T-helper 2 cell treated with Interferon-gamma antibody and Interleukin-4, amounts not matched to agents 100 ng/mL and 5 ng/mL, for 36 hours (primary cell): ENCODE data around the gene CKAP5. TPM values are rescaled to one million over a fixed set of nuclear protein-coding genes. Genes with fewer than 3 reads are reported as not detected.
"Not testable (repeated sequence)": the region's sequence is repeated elsewhere in the genome, so short reads cannot be mapped to it uniquely, and the experiment has no call there.

ENCODE experiments used
- intact Hi-C: fragments of 100-400 bp; cut with micrococcal nuclease; formaldehyde crosslinking; loops from one replicate; pipeline ENCODE4 v1.15.1; 2023
- total RNA-seq: library from RNA; stranded (reverse); gene quantifications from 2 replicates; pipeline ENCODE4 v1.2.3, GENCODE V29; 2022

The CKAP5 gene
- total RNA-seq, 1 donor from 2014 or later: 137 TPM

- intact Hi-C loops: no loop called here
Measured at GRCh38 chr11:46728659-46729040, 117.4 kb downstream of the CKAP5 start.

GRCh38 chr11:46727952-46728658 is 118.0 kb downstream of the CKAP5 start:
- intact Hi-C loops: no loop called here

DNA sequence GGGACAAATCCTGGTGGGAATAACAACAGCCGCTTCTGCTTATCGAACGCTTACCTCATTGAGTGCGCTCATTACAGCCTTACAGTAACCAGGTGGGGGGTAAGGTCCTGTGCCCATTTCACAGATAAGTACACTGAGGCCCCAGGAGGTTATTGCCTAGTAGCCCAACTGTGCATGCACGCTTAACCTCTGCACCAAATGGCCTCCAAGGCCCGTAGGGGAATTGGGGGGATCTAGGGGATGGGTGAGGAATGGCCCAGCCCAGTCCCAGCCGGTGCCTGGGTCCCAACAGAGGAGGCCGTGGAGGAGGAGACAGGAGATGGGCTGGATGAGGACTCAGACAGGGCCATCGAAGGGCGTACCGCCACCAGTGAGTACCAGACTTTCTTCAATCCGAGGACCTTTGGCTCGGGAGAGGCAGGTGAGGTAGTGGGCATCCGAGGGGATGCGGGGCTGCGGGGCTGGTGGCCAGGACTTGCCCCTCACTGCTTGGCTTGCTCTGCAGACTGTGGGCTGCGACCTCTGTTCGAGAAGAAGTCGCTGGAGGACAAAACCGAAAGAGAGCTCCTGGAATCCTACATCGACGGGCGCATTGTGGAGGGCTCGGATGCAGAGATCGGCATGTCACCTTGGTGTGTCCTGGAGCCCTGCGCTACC is 119.7 kb downstream of the CKAP5 start:
- intact Hi-C loops: no loop called here

GRCh38 chr11:46725338-46726205 is 120.5 kb downstream of the CKAP5 start:
- intact Hi-C loops: no loop called here

- intact Hi-C loops: no loop called here
Measured at GRCh38 chr11:46724088-46724487, 122.0 kb downstream of the CKAP5 start.

DNA sequence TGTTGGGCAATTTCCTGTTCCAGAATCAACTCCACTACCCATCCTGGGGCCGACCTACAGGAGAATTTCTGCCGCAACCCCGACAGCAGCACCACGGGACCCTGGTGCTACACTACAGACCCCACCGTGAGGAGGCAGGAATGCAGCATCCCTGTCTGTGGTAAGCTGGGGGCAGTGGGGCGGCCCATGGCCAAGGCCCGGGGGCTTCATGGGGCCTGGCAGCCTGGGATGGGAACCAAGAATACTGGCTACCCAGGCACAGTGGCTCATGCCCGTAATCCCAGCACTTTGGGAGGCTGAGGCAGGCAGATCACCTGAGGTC is 122.8 kb downstream of the CKAP5 start:
- intact Hi-C loops: no loop called here

DNA sequence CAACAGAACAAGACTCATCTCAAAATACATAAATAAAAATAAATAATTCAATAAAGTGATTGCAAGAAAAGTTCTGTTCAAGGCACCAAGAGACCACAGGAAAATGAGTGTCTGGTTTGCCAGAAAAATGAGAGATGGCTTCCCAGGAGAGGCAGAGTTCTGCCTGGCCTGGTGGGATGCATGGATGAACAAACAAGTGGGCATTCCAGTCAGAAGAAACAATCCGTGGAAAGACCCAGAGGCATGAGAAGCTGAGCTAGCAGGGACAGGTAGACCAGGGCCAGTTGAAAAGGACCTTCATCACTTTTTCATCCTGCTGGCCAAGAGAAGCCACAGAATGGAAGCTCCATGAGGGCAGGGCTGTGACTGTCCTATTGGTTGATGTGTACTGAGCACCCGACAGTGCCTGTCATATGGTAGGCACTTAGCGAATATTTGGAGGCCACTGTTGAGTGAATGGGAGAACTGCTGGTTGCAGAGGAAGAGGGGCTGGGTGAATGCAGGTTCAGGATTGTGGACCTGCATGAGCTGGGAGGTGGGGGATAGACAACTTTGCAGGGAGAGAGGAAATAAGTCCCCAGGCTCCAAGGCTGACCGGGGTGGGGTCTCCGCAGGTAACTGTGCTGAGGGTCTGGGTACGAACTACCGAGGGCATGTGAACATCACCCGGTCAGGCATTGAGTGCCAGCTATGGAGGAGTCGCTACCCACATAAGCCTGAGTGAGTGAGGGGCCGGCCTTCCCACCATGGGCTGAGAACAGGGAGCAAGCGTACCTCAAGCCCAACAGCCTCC is 123.3 kb downstream of the CKAP5 start:
- intact Hi-C loops: no loop called here

GRCh38 chr11:46721286-46721685 is 124.8 kb downstream of the CKAP5 start:
- intact Hi-C loops: no loop called here

DNA sequence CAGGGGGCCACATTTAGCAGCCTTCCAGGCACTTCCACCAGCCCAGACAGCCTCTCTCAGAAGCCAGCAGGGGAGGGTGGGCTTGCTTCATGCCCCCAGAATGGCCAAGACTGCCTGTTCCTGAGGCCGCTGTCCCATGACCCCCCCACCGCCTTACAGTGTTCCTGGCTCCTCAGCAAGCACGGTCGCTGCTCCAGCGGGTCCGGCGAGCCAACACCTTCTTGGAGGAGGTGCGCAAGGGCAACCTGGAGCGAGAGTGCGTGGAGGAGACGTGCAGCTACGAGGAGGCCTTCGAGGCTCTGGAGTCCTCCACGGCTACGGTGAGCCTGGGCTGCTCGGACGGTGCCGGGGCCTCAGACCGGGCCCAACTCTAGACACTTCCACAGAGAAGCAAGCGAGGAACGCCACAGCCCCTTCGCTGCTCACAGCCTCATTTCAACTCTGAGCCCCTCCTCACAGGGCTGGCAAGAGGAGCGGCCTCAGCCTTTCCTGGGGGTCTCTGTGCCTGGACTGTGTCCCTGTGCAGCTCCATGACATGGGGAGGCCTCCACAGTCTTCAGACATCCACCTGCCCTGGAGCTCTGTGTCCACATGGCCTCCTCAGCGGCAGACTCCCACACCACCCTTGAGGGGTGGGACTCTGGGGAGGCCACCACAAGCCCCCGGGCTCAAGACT is 126.4 kb downstream of the CKAP5 start:
- intact Hi-C loops: no loop called here

DNA sequence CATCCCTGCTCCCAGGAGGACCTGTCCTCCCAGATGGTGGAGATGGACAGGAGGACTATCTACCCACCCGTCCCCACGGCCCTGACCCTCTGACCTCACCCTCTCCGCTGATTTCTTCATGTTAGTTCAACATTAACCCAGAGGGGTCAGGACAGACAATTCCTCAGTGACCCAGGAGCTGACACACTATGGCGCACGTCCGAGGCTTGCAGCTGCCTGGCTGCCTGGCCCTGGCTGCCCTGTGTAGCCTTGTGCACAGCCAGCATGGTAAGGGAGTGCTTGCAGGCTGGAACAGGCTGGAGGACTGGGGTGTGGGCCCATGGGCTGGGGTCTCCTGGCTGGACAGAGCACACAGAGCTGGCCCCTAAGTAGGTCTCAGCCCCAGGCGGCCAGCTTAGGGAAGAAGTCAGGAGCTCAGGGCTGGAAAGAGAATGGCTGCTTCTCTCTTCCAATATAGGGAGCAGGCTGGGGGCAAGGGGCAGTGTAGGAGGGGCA is 127.0 kb downstream of the CKAP5 start, which contains the start of gene F2:
TSS of gene F2 (plus strand) at position 166 of the 495 bp plus-strand sequence. CDS start at position 189, 23 bp downstream.
- intact Hi-C loops: no loop called here

DNA sequence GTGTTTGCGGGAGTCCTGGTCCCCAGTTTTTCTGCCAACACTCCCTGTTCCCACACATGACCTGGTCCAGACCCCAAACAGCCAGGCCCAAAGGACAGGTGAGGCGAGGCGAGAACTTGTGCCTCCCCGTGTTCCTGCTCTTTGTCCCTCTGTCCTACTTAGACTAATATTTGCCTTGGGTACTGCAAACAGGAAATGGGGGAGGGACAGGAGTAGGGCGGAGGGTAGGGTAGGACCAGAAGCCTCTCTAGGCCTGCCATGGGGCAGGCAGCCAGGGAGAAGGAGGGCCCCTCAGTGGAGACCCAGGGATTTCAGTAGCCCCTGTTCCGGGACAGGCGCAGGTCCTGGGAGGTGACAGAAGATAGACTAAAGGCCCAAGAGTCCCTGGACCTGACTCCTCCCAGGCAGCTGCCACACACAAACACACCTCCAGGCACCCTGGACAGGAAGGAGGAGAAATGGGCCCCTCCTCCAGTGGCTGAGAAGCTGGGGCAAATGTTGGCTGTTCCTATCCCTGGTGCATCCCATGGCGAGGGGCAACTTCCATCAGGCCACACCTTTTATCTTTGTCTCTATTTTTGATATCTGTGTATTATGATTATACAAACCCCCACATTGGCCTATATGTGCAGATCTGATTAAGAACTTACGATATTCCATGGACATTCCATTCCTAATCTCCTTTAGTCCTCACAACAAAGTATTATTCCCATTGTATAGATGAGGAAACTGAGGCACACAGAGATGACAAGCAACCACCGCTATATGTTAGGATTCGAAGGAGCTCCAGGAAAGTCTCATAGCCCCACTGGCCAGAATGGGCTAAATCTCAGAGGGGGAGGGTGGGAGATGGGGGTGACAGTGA is 127.7 kb downstream of the CKAP5 start:
- intact Hi-C loops: no loop called here

- intact Hi-C loops: not testable (repeated sequence)
Measured at GRCh38 chr11:46717825-46718154, 128.3 kb downstream of the CKAP5 start.

DNA sequence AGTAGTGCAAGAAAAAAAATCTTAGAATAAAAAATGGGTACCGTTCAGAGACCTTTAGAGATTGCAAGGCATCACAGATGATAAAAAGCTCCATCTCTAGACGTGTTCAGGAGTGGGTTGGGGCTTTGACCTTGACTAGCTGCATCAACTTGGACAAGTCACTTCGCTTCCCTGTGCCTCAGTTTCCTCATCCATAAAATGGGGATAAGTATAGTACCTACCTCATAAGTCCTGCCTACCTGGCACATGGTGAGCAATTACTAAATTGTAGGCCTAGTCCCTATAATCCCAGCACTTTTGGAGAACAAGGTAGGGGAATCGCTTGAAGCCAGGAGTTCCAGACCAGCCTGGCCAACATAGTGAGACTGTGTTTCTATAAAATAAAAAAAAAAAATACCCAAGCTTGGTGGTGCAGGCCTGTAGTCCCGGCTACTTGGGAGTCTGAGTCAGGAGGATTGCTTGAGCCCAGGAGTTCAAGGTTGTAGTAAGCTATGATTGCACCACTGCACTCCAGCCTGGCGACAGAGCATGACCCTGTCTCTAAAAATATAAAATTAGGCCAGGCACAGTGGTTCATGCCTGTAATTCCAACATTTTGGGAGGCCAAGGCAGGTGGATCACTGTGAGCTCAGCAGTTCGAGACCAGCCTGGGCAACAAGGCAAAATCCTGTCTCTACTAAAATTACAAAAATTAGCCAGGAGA is 133.1 kb downstream of the CKAP5 start:
- intact Hi-C loops: no loop called here

GRCh38 chr11:46711303-46711702 is 134.8 kb downstream of the CKAP5 start:
- intact Hi-C loops: no loop called here

- intact Hi-C loops: no loop called here
Measured at GRCh38 chr11:46710821-46711269, 135.2 kb downstream of the CKAP5 start.

DNA sequence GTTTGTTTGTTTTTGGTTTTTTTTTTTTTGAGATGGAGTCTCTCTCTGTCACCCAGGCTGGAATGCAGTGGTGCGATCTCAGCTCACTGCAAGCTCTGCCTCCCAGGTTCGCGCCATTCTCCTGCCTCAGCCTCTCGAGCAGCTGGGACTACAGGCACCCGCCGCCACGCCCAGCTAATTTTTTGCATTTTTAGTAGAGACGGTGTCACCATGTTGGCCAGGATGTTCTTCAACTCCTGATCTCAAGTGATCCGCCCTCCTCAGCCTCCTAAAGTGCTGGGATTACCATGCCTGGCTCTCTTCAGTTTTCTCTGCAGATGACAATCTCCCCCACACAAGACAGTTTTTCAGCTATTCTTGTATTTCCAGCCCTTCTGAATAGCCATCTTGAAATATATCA is 136.7 kb downstream of the CKAP5 start:
- intact Hi-C loops: loop anchor here (10.0 kb wide), 1 partner anchor 715 kb away; the partner anchor contains the start of gene PSMC3

GRCh38 chr11:46706886-46707285 is 139.2 kb downstream of the CKAP5 start:
- intact Hi-C loops: loop anchor here (10.0 kb wide), 1 partner anchor 718 kb away; the partner anchor contains the start of gene PSMC3

DNA sequence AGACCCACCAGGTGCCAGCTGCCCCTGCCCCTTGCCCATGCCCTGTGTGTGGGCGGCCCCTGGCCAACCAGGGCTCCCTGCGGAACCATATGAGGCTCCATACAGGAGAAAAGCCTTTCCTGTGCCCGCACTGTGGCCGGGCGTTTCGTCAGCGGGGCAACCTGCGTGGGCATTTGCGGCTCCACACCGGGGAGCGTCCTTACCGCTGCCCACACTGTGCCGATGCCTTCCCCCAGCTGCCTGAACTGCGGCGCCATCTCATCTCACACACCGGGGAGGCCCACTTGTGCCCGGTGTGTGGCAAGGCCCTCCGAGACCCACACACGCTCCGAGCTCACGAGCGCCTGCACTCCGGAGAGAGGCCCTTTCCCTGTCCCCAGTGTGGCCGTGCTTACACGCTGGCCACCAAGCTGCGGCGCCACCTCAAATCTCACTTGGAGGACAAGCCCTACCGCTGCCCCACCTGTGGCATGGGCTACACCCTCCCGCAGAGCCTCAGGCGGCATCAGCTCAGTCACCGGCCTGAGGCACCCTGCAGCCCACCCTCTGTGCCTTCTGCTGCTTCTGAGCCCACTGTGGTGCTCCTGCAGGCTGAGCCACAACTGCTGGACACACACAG is 140.9 kb downstream of the CKAP5 start:
- intact Hi-C loops: loop anchor here (10.0 kb wide), 1 partner anchor 720 kb away; the partner anchor contains the start of gene PSMC3
